Sigmoid colon (tissue), 4 donors: ENCODE results near the gene LDB2.

Experiments
- EP300 ChIP-seq, 4 donors: sonication (generic); formaldehyde crosslinking; IDR thresholded peaks; one replicate each; pipeline ENCODE4 v1.6.1; 2017; ENCODE audit warnings: antibody characterized with exemption in 4 of 4
- POLR2A ChIP-seq, 2 donors: fragments of 450-650 bp; IDR thresholded peaks; one replicate each; pipeline ENCODE4 v1.6.1; 2016; ENCODE audit warnings: antibody characterized with exemption in 2 of 2, mild to moderate bottlenecking in 2 of 2, moderate library complexity in 2 of 2
- POLR2AphosphoS5 ChIP-seq, 4 donors: sonication (generic); formaldehyde crosslinking; IDR thresholded peaks; one replicate each; pipeline ENCODE4 v1.6.1; 2017; ENCODE audit warnings: antibody characterized with exemption in 4 of 4
- TF ChIP-seq, protein P1 (sequence below), 4 experiments: fragments of 450-650 bp in 3 of 4; fragments of 200-600 bp in 1 of 4; IDR thresholded peaks; one replicate each; pipeline ENCODE4 v1.5.1; 2016 to 2019; ENCODE audit warnings: antibody characterized with exemption in 4 of 4, mild to moderate bottlenecking in 3 of 4, moderate library complexity in 2 of 4

DNA sequence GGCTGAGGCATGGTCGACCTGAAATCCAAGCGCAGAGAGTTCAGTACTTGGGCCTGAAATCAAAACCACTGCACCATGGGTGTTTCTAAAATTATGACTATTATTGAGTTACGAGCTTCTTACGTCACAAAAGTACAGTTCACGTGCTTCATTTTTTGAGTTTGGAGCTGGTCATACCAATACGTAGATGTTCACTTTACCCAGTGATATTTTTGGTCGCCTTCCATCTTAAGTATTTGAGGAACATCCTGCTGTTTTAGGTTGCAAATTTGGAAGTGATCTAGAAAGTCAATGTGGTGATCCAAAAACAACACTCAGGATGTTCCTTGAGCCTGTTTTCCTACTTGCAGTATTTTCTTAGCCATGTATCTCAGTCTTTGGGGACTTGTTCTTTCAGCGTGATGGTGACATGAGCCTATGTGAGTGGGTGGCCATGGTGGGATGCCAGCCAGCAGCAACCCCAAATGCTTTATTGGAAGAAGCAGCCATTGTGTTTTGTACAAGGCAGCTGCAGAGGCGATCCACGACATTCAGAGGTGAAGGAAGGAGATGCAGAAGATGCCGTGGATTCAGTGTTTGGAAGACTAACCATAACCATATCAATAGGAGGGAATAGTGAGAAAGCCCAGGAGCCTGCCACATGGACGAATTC, 28.7 kb downstream of the LDB2 start:
- TF ChIP-seq, protein P1, sequence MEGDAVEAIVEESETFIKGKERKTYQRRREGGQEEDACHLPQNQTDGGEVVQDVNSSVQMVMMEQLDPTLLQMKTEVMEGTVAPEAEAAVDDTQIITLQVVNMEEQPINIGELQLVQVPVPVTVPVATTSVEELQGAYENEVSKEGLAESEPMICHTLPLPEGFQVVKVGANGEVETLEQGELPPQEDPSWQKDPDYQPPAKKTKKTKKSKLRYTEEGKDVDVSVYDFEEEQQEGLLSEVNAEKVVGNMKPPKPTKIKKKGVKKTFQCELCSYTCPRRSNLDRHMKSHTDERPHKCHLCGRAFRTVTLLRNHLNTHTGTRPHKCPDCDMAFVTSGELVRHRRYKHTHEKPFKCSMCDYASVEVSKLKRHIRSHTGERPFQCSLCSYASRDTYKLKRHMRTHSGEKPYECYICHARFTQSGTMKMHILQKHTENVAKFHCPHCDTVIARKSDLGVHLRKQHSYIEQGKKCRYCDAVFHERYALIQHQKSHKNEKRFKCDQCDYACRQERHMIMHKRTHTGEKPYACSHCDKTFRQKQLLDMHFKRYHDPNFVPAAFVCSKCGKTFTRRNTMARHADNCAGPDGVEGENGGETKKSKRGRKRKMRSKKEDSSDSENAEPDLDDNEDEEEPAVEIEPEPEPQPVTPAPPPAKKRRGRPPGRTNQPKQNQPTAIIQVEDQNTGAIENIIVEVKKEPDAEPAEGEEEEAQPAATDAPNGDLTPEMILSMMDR (IDR thresholded peaks at IDR 0.05) = no peak
- no peak for TF ChIP-seq POLR2AphosphoS5 (IDR thresholded peaks at IDR 0.05)
- TF ChIP-seq POLR2A (IDR thresholded peaks at IDR 0.05) = no peak
- no peak for TF ChIP-seq EP300 (IDR thresholded peaks at IDR 0.05)
